Upper lobe of left lung (tissue), 6 donors: ENCODE measurements around the gene TMEM33. TPM values are rescaled to one million over a fixed set of nuclear protein-coding genes. Genes with fewer than 3 reads are reported as not detected.
"Not testable (repeated sequence)": the region's sequence is repeated elsewhere in the genome, so short reads cannot be mapped to it uniquely, and the experiment has no call there.

Experiments
- ATAC-seq, 2 donors: fragments of 200-7000 bp; cut with Tn5 transposase; one replicate each; pipeline ENCODE4 v1.9.1; 2022; ENCODE audit warnings: mild to moderate bottlenecking in 2 of 2, moderate library complexity in 2 of 2; ENCODE audit not compliant: low FRiP score in 2 of 2
- DNase-seq, 2 donors: peaks; one replicate each; pipeline ENCODE4 v3.0.0-alpha.2; 2019 to 2020
- H3K27ac ChIP-seq, 4 donors: fragments of 200-600 bp; sonication (generic); one replicate each; pipeline ENCODE4 v1.5.1; 2016 to 2019
- H3K27me3 ChIP-seq, 4 donors: fragments of 200-600 bp; sonication (generic); one replicate each; pipeline ENCODE4 v1.5.1; 2017 to 2019
- H3K36me3 ChIP-seq, 4 donors: fragments of 200-600 bp; sonication (generic); one replicate each; pipeline ENCODE4 v1.5.1; 2016 to 2019
- H3K4me1 ChIP-seq, 4 donors: fragments of 200-600 bp; sonication (generic); one replicate each; pipeline ENCODE4 v1.5.1; 2018 to 2019
- H3K4me3 ChIP-seq, 4 donors: fragments of 200-600 bp; sonication (generic); one replicate each; pipeline ENCODE4 v1.5.1; 2017 to 2019; ENCODE audit warnings: mild to moderate bottlenecking in 2 of 4, moderate library complexity in 1 of 4
- H3K9me3 ChIP-seq, 4 donors: fragments of 200-600 bp; sonication (generic); one replicate each; pipeline ENCODE4 v1.5.1; 2018 to 2019
- EP300 ChIP-seq, 4 donors: sonication (generic); formaldehyde crosslinking; IDR thresholded peaks; one replicate each; pipeline ENCODE4 v1.5.1; 2017; ENCODE audit warnings: antibody characterized with exemption in 4 of 4, control low read depth in 2 of 4
- POLR2A ChIP-seq, 4 donors: fragments of 450-650 bp; IDR thresholded peaks; one replicate each; pipeline ENCODE4 v1.5.1; 2016 to 2017; ENCODE audit warnings: antibody characterized with exemption in 4 of 4, mild to moderate bottlenecking in 2 of 4
- POLR2AphosphoS5 ChIP-seq, 2 donors: sonication (generic); formaldehyde crosslinking; IDR thresholded peaks; one replicate each; pipeline ENCODE4 v1.5.1; 2017; ENCODE audit warnings: antibody characterized with exemption in 2 of 2
- WGBS, 2 donors: methylation state at CpG; one replicate each; pipeline ENCODE4 v1.1.5; 2017 to 2018; 5-methylcytosine and 5-hydroxymethylcytosine counted together
- total RNA-seq, 6 donors: library from RNA; depleted of rRNA in 4 of 6; stranded (reverse); fragments of >200 nt in 4 of 6; gene quantifications; one replicate each; pipeline versions ENCODE4 v1.1.0 to v1.2.1, GENCODE V29; 2016 to 2021
- TF ChIP-seq, protein P1 (sequence below), 6 experiments: fragments of 450-650 bp in 4 of 6; fragments of 200-600 bp in 2 of 6; sonication (generic) in 2 of 6; IDR thresholded peaks; one replicate each; pipeline ENCODE4 v1.5.1; 2016 to 2019; ENCODE audit warnings: antibody characterized with exemption in 6 of 6
- donor health status: DM: no; HTN: no; CAD: no; lungs with moderate emphysema.
- donor health status: DM: no; HTN: yes; CAD: no; lungs with severe emphysema.

Gene TMEM33
- total RNA-seq, 6 donors from 2014 or later: 14.7 to 68.9 (median 46.9) TPM

DNA sequence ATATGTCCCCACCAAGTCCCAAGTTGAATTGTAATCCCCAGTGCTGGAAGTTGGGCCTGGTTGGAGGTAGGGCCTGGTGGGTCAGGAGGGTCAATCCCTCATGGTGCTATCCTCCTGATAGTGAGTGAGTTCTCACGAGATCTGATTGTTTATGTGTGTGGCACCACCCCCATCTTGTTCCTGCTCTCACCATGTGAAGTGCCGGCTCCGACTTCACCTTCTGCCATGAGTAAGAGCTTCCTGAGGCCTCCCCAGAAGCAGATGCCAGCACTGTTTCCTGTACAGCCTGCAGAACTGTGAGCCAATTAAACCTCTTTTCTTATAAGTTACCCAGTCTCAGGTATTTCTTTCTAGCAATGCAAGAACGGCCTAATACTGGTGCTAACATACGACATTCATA is 22.7 kb upstream of the TMEM33 start:
- DNase-seq (no peak), ATAC-seq (no peak)
- H3K27ac ChIP-seq: no peak overlapping the region
- TF ChIP-seq POLR2A (IDR thresholded peaks at IDR 0.05) (no peak), EP300 (IDR thresholded peaks at IDR 0.05) (no peak), POLR2AphosphoS5 (IDR thresholded peaks at IDR 0.05) (no peak)
- TF ChIP-seq, protein P1, sequence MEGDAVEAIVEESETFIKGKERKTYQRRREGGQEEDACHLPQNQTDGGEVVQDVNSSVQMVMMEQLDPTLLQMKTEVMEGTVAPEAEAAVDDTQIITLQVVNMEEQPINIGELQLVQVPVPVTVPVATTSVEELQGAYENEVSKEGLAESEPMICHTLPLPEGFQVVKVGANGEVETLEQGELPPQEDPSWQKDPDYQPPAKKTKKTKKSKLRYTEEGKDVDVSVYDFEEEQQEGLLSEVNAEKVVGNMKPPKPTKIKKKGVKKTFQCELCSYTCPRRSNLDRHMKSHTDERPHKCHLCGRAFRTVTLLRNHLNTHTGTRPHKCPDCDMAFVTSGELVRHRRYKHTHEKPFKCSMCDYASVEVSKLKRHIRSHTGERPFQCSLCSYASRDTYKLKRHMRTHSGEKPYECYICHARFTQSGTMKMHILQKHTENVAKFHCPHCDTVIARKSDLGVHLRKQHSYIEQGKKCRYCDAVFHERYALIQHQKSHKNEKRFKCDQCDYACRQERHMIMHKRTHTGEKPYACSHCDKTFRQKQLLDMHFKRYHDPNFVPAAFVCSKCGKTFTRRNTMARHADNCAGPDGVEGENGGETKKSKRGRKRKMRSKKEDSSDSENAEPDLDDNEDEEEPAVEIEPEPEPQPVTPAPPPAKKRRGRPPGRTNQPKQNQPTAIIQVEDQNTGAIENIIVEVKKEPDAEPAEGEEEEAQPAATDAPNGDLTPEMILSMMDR (IDR thresholded peaks at IDR 0.05): no peak
- no peaks in the 10 kb centered on the region for H3K9me3 ChIP-seq
- H3K4me3 ChIP-seq: no peak overlapping the region
- H3K36me3 ChIP-seq: no peaks in the 10 kb centered on the region
- no peaks in the 10 kb centered on the region for H3K27me3 ChIP-seq
- no peaks in the 10 kb centered on the region for H3K4me1 ChIP-seq
- whole genome bisulfite sequencing, 2 donors: 60% methylated on average over 5 of the region's 5 CpGs

DNA sequence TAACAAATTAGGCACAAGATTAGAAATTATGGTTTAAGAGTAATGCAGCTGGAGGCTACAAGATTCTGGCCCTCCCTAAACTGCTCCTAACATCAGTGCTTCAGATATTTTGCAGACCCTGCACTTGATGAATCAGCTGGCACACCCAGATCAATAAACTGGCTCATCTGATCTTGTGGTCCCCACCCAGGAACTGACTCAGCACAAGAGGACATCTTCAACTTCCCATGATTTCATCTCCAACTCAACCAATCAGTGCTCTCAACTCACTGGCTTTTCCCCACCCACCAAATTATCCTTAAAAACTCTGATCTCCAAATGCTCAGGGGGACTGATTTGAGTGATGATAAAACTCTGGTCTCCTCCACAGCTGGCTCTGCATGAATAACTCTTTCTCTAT is 21.7 kb upstream of the TMEM33 start:
- Histone ChIP-seq H3K27ac (no peak overlapping the region), H3K4me3 (no peak overlapping the region), H3K9me3 (no peaks in the 10 kb centered on the region), H3K4me1 (no peaks in the 10 kb centered on the region), H3K27me3 (no peaks in the 10 kb centered on the region), H3K36me3 (no peaks in the 10 kb centered on the region)
- no peak for TF ChIP-seq EP300 (IDR thresholded peaks at IDR 0.05)
- TF ChIP-seq POLR2A (IDR thresholded peaks at IDR 0.05): no peak
- no peak for TF ChIP-seq POLR2AphosphoS5 (IDR thresholded peaks at IDR 0.05)
- TF ChIP-seq, protein P1 (IDR thresholded peaks at IDR 0.05): no peak
- DNase-seq (no peak), ATAC-seq (no peak)

DNA sequence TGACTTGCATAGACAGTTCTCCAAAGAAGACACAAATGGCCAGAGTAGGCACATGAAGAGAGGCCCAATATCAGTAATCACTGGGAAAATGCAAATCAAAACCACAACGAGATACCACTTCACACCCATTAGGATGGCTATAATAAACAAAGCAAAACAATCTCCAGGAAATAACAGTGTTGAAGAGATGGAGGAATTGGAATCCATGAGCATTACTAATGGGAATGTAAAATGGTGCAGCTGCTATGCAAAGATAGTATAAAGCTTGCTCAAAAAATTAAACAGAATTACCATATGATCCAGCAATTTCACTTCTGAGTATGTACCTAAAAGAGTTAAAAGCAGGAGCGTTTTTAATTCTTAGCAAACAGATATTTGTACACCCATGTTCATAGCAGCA is 17.0 kb upstream of the TMEM33 start:
- Histone ChIP-seq H3K27me3 (no peaks in the 10 kb centered on the region), H3K9me3 (peaks cover 0 to 5% (median 2%) of the 10 kb centered on the region in 4 donors), H3K36me3 (no peaks in the 10 kb centered on the region), H3K4me3 (no peak overlapping the region), H3K27ac (no peak overlapping the region), H3K4me1 (no peaks in the 10 kb centered on the region)
- WGBS, 2 donors: 65 to 76% methylated on average over 2 of the region's 2 CpGs
- ATAC-seq: no peak
- DNase-seq: no peak
- TF ChIP-seq EP300 (IDR thresholded peaks at IDR 0.05) (no peak), POLR2A (IDR thresholded peaks at IDR 0.05) (no peak), POLR2AphosphoS5 (IDR thresholded peaks at IDR 0.05) (no peak)
- TF ChIP-seq, protein P1 (IDR thresholded peaks at IDR 0.05): no peak

DNA sequence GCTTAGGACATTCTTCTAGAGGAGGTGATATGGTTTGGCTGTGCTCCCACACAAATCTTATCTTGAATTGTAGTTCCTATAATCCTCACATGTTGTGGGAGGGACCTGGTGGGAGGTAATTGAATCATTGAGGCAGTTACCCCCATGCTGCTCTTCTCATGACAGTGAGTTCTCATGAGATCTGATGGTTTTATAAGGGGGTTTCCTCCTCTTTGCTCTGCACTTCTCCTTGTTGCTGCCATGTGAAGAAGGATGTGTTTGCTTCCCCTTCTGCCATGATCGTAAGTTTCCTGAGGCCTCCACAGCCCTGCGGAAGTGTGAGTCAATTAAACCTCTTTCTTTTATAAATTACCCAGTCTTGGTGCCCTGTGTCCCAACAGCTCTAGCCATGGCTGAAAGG is 14.8 kb upstream of the TMEM33 start:
- not testable (repeated sequence) for H3K27me3 ChIP-seq, H3K9me3 ChIP-seq, H3K36me3 ChIP-seq, H3K4me1 ChIP-seq, H3K27ac ChIP-seq, DNase-seq, ATAC-seq, H3K4me3 ChIP-seq
- WGBS, 2 donors: 77 to 87% methylated on average over 2 of the region's 2 CpGs

DNA sequence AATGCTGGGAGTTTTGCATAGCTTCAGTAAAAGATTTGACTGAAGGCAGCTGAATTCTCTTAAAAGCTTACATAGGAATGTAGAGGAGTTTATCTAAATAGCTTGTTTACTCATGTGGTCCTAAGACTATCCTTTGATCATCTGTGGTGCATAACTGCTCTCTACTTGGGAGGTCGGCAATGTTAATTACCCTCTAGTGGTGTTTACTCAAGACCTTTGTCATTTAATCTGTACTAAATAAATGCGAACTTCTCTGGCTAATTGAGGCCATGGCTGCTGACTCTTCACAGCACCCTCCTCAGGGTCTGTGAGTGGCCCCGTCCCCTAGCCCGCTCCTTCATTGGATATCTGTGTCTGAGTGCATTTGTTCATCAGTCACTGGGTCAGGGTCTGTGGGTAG is 13.8 kb upstream of the TMEM33 start:
- Histone ChIP-seq H3K36me3 (no peaks in the 10 kb centered on the region), H3K27me3 (no peaks in the 10 kb centered on the region), H3K4me3 (no peak overlapping the region), H3K4me1 (no peaks in the 10 kb centered on the region), H3K27ac (no peak overlapping the region), H3K9me3 (peaks cover 0 to 5% (median 2%) of the 10 kb centered on the region in 4 donors)
- no peak for TF ChIP-seq EP300 (IDR thresholded peaks at IDR 0.05)
- TF ChIP-seq, protein P1 (IDR thresholded peaks at IDR 0.05): no peak
- no peak for TF ChIP-seq POLR2A (IDR thresholded peaks at IDR 0.05)
- TF ChIP-seq POLR2AphosphoS5 (IDR thresholded peaks at IDR 0.05): no peak
- DNase-seq: no peak
- 78 to 81% methylated on average over 4 of the region's 4 CpGs for WGBS, 2 donors
- ATAC-seq: no peak
